COLO668 (cell line): Measurements from ENCODE around the gene MYO1E.

Source experiments
- DNase-seq: peaks from one replicate; lab custom pipeline; 2025; ENCODE audit not compliant: unreplicated experiment; lab: John Stamatoyannopoulos, UW

MYO1E gene

GRCh38 chr15:59237924-59238331 lies 134.7 kb downstream of the MYO1E start:
- no peak for DNase-seq

DNA sequence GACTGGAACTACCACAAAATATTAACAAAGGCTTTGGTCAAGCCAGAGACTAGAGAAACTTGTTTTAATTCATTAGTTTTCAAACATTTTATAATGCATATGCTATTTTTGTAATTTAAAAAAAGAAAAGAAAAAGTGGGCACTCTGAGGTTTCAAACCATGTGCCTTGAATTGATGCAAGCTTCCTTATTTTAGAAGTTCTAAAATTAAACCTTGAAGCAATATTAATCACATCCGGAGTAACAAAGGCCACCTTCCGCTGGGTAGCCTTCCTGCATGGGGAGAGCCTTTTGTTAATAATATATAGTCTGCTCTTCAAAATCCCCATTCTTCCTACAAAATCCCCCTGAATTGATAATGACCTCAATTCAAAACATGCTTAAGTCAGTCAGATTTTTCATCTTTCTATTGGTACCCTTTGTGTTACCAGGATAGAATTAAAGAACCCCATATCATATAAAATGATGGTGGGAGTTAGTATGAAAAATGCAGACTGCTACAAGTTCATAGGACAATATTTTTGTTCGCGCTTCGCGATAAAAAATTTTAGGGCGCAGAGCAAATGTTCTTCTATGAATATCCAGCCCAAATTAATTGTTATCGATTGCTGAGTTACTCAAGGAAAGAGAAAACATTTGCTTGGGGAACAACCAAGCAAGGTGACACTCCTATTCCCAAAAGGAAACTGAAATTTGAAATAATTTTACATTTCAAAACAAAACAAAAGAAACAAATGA lies 135.4 kb downstream of the MYO1E start:
- DNase-seq: no peak

- DNase-seq: no peak
Observed at GRCh38 chr15:59236394-59236793, 136.3 kb downstream of the MYO1E start.

DNA sequence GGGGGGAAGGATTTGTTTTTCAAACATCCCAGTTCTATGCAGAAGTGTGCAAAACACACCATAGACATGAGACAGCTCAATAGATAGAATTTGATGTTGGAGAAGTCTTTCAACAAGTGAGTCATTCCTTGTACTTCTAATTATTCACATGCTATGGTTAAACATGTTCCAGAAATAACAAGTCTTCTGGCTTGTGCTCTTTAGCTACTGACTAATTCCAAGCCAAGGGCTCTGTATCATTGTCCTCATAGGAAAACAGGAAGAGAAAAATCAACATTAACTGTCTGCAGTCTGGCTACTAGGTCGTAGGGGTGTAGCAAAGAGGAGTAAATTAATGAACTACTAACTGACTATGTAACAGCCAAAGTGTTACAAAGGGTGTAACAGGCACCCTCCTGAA lies 140.2 kb downstream of the MYO1E start:
- DNase-seq: no peak

DNA sequence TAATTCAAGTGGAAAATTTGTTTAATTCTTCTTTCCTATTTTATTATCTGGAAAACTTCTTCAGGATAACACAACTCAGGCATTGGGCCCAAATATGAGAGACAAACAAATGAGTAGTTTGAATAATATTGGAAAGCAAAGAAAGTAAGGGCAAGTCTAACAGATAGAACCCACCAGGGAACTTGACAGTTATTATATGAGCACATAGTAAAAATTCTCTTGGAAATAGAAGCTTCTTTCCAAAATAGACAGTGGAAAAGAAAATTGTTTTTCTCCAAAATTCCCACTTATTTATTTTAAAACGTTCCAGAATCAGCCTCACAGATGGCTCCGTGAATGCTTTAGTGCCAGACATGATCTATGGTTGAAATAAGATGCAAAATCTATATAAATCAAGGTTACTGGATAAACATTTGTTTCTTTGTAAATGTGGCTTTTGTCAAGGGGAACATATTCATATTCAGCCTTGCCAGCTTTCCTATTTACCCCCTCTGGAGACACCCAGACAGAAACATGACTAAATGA lies 142.1 kb downstream of the MYO1E start:
- DNase-seq: no peak

DNA sequence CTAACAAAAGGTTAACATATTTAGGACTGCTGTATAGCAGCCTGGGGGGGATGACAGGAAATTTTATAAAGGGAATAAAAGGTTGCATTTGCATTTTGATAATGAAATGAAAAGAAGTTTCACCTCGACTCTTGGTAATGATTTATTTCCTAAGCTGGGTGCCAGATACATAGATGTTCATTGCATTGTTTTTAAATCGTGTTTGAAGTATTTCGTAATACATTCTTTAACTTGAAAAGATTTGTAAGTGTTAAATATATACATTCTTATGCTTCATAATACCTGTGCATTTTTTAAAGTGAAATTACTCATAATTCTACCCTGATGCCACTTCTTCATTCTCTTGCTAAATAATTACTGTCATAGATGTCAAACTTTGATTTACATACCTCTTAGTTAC lies 143.2 kb downstream of the MYO1E start:
- no peak for DNase-seq

- DNase-seq: no peak
Observed at GRCh38 chr15:59229015-59229414, 143.7 kb downstream of the MYO1E start.

DNA sequence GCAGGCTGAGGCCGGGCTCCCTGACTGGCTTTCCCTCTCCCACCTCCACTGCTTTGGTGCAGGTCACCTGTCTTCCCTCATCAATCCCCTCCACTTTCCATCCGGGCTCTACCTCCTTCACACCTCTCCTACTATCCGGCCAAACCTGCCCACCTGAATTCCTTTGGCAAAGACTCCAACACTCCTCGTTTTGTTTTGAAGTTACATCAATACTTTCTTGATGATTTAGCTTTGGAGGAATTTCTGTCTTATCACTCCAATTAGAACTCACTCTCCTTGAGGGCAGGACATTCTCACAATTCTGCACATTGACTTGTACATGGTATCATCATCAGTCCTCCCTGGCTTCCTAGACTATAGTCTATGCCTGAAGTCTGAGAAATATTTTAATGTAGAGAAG lies 145.7 kb downstream of the MYO1E start:
- DNase-seq: no peak

- DNase-seq: no peak
Observed at GRCh38 chr15:59224474-59224873, 148.2 kb downstream of the MYO1E start.

DNA sequence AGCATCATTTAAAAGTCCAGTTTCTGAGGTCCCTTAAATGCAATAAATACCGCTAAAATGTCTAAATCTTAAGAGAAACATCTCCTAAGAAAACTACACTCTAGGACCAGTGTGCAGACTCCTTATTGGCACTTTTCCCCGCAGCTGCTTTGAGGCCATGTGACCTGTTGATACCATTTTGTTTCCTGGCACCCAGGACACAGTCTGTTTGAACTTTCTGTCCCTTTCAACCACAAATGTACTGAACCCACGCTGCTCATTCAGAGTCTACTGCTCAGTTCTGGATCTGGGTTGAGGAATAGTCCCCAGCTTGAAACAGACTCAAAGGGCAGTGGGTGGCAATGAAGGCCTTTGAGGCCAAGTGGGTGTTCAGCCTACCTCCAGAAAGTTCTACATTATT lies 148.9 kb downstream of the MYO1E start:
- no peak for DNase-seq

DNA sequence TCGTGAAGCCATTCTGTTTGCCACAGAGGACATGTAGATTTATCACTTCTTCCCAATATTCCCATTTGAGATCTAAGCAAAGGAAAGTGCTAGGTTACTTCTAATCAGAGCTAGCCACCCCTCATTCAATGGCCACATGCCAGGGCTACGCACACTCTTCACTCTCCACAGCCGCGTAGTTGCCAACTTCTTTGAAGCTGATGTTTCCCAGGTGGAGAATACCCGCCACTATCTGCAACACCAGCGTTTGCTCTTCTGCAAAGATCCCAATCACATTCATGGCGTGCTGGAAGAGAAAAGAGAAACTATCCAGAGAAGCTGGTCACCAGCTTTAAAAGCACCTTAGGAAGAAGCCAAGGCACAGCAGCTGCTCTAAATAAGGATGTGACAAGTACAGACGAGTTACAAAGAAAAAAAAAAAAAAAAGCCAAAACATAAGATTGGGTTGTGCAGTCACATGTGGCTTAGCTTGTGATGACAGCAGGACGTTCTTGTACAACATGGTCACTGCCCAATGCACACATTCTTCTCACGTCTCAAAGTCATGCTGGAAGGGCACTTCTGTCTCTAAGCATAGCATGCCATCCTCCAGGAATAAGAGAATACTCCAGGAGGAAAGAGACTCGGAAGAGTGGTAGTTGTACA lies 149.6 kb downstream of the MYO1E start:
- DNase-seq: no peak

DNA sequence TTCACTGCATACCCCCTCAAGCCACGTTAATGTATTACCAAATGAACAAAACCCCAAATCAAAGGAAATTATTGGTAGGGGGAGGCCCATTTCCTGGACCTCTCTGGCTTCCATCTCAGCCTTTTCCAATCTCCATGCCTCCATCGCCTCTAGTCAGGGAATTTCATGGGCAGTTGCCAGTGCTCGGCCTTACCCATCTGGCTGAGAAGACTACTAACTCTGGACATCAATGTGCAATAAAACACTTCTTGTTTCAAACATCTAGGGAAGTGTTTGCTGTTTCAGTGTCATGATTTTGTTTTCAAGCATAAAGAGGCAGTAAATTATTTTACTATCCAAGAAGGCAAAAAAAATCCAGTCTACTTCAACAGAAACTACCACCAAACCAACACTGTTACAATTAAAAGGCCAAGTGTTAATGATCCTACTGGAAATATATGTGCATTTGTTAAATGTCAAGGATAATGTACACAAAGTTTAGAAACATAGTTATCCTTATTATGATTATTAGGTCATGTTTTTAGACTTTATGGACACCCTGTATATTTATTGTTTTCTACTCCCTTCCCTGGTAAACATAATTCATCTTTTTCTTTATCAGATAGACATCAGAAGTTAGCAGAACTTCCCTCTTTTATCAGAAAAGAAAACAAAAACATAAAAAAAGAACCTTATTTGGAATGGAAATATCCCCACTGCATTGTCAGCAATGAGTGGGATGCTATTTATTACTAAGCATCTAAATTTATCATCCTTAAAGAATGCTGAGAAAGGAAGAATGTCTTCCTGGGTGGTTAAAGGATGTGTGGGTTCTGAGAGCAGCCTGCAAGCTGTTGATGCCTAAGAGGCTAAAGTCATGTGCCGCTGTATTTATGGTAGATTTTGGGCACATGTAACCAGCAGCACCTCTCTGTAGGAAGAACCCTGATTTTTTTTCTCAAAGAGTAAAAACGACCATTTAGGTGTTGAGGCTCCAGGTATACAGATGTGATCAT lies 150.9 kb downstream of the MYO1E start:
- DNase-seq: no peak

DNA sequence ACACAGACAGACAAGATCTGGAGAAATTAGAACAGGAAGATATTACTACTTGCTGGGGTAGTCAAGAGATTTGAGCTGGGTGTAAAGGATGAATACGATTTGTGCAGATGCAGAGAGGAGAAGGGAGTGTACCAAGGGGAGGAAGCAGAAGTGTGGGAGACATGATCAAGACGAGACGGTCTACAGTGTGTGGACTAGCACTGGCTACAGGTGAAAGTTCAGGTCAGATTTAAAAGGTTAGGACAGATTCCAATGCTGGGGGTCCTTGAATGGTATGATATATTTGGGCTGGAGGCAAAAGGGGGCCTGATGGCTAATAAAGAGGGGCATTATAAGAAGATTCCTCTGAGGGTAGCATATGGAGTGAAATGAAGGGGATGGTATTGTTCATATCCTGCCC lies 154.0 kb downstream of the MYO1E start:
- no peak for DNase-seq

- DNase-seq: no peak
Observed at GRCh38 chr15:59217876-59218498, 154.7 kb downstream of the MYO1E start.

DNA sequence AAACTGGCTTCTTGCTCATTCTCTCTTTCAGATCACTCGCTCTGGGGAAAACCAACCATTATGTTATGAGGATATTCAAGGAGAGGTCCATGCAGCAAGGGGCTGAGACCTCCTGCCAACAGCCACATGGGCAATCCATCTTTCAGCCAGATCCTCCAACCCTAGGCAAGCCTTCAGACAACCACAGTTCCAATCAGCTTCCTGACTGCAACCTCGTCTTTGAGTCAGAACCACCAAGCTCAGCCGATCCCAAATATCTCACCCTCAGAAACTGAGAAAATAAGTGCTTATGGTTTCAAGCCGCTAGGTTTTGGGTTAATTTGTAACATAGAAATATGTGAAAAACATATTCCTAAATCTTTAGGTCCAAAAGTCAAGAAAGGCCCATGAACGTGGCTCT lies 155.8 kb downstream of the MYO1E start:
- DNase-seq: no peak

- no peak for DNase-seq
Observed at GRCh38 chr15:59210186-59210585, 162.5 kb downstream of the MYO1E start.

- DNase-seq: no peak
Observed at GRCh38 chr15:59208613-59209249, 163.9 kb downstream of the MYO1E start.

DNA sequence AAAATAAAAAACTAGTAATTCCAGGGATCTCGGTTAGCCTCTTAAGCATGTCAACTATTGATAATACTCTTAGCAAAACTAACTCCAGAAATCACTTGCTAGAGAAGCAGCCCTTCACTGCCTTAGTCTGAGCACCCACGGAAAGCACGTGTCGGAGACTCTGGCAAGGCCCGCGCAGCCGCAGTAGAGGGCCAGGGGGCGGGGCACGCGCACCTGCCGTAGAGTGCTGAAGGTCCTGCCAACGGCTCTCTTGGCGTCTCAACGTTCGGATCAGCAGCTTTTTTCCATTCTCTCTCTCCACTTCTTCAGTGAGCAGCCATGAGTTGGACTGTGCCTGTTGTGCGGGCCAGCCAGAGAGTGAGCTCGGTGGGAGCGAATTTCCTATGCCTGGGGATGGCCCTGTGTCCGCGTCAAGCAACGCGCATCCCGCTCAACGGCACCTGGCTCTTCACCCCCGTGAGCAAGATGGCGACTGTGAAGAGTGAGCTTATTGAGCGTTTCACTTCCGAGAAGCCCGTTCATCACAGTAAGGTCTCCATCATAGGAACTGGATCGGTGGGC lies 166.0 kb downstream of the MYO1E start, which contains the start of gene LDHAL6B:
TSS of gene LDHAL6B (plus strand) at position 221 of the 561 bp plus-strand sequence. CDS start at position 319, 98 bp downstream.
- DNase-seq: no peak

- DNase-seq: no peak
Observed at GRCh38 chr15:59205839-59206622, 166.6 kb downstream of the MYO1E start.
